ENCODE measurements around the gene RTP5.
"Not testable (repeated sequence)": the region's sequence is repeated elsewhere in the genome, so short reads cannot be mapped to it uniquely, and the experiment has no call there.

RTP5 gene

GRCh38 chr2:241869087-241869961 is at the start of gene RTP5:
Gene RTP5 (plus strand): TSS chr2:241869729. CDS start chr2:241869757, 28 bp downstream.
- no peak for DNase-seq (ENCODE audit: low spot score)

GRCh38 chr2:241819947-241820624 is 49.4 kb upstream of the RTP5 start:
- not testable (repeated sequence) for DNase-seq (ENCODE audit: low spot score)

- no peak for DNase-seq (ENCODE audit: low spot score)
Measured at GRCh38 chr2:241820625-241821384, 48.7 kb upstream of the RTP5 start.

- no peak for DNase-seq (ENCODE audit: low spot score)
Measured at GRCh38 chr2:241821460-241822263, 47.9 kb upstream of the RTP5 start.

- DNase-seq (ENCODE audit: low spot score): no peak
Measured at GRCh38 chr2:241822264-241822623, 47.3 kb upstream of the RTP5 start.

GRCh38 chr2:241823531-241824437 is 45.7 kb upstream of the RTP5 start:
- DNase-seq (ENCODE audit: low spot score): not testable (repeated sequence)

GRCh38 chr2:241827394-241827793 is 42.1 kb upstream of the RTP5 start:
- no peak for DNase-seq (ENCODE audit: low spot score)

GRCh38 chr2:241833101-241833663 is 36.3 kb upstream of the RTP5 start:
- DNase-seq (ENCODE audit: low spot score): no peak

GRCh38 chr2:241833756-241834526 is 35.6 kb upstream of the RTP5 start:
- not testable (repeated sequence) for DNase-seq (ENCODE audit: low spot score)

- no peak for DNase-seq (ENCODE audit: low spot score)
Measured at GRCh38 chr2:241834527-241835210, 34.9 kb upstream of the RTP5 start.

GRCh38 chr2:241835611-241836010 is 33.9 kb upstream of the RTP5 start:
- DNase-seq (ENCODE audit: low spot score): no peak

GRCh38 chr2:241836292-241836691 is 33.2 kb upstream of the RTP5 start:
- no peak for DNase-seq (ENCODE audit: low spot score)

GRCh38 chr2:241837197-241837965 is 32.1 kb upstream of the RTP5 start:
- DNase-seq (ENCODE audit: low spot score): no peak

- no peak for DNase-seq (ENCODE audit: low spot score)
Measured at GRCh38 chr2:241841181-241842066, 28.1 kb upstream of the RTP5 start.

- DNase-seq (ENCODE audit: low spot score): no peak
Measured at GRCh38 chr2:241842067-241842415, 27.5 kb upstream of the RTP5 start.

GRCh38 chr2:241842620-241843211 is 26.8 kb upstream of the RTP5 start:
- no peak for DNase-seq (ENCODE audit: low spot score)
